H1 (cell line): ENCODE data around the gene WNT2. TPM values are rescaled to one million over a fixed set of nuclear protein-coding genes. Genes with fewer than 3 reads are reported as not detected.

Source experiments
- CTCF ChIA-PET: fragments of 300-600 bp; sonication (Branson Sonifier 250); formaldehyde crosslinking; loops from one replicate; lab custom pipeline; 2021; ENCODE audit not compliant: partially characterized antibody; lab: Charles Lee
- POLR2A ChIA-PET: fragments of 300-600 bp; sonication (Branson Sonifier 250); formaldehyde crosslinking; loops from one replicate; lab custom pipeline; 2021; ENCODE audit warnings: inconsistent platforms; ENCODE audit not compliant: partially characterized antibody; lab: Charles Lee
- DNase-seq, 2 experiments: peaks; one replicate each; pipeline versions ENCODE4 v3.0.0 to v3.0.0-alpha.2; 2010 to 2022; ENCODE audit warnings: low spot score in 2 of 2, low read depth in 1 of 2, mixed read lengths in 1 of 2
- FAIRE-seq: peaks from 2 replicates; lab custom pipeline; 2011; peaks lifted over from hg19 to GRCh38; lab: Jason Lieb, UNC
- H2AFZ ChIP-seq: 2 replicates; pipeline ENCODE4 v1.8.1; 2012; ENCODE audit warnings: low read length, inconsistent platforms
- H2AK5ac ChIP-seq: 2 replicates; pipeline ENCODE4 v1.6.1; 2013; ENCODE audit warnings: low read depth, low read length
- H2BK120ac ChIP-seq: replicated peaks from 2 replicates; pipeline ENCODE3; 2013; ENCODE audit warnings: low read depth, low read length, inconsistent platforms
- H2BK12ac ChIP-seq: 2 replicates; pipeline ENCODE4 v1.6.1; 2013; ENCODE audit warnings: low read depth, low read length
- H2BK15ac ChIP-seq: 2 replicates; pipeline ENCODE4 v1.6.1; 2013; ENCODE audit warnings: low read length
- H2BK20ac ChIP-seq: 2 replicates; pipeline ENCODE4 v1.6.1; 2013; ENCODE audit warnings: low read length
- H2BK5ac ChIP-seq: 2 replicates; pipeline ENCODE4 v1.6.1; 2013; ENCODE audit warnings: low read depth, low read length
- H3K14ac ChIP-seq: 2 replicates; pipeline ENCODE4 v1.6.1; 2013; ENCODE audit warnings: inconsistent platforms; ENCODE audit not compliant: insufficient read length
- H3K18ac ChIP-seq: 2 replicates; pipeline ENCODE4 v1.6.1; 2013; ENCODE audit warnings: low read length; ENCODE audit errors: extremely low read depth
- H3K23ac ChIP-seq: 2 replicates; pipeline ENCODE4 v1.6.1; 2013; ENCODE audit warnings: inconsistent platforms; ENCODE audit not compliant: insufficient read length
- H3K23me2 ChIP-seq: 2 replicates; pipeline ENCODE4 v1.6.1; 2013; ENCODE audit warnings: low read depth, low read length
- H3K27ac ChIP-seq: 2 replicates; pipeline ENCODE4 v1.6.1; 2011; ENCODE audit warnings: low read depth, low read length, inconsistent platforms
- H3K27me3 ChIP-seq, 4 experiments: replicated peaks in 1 of 4; 1 replicate in 1 of 4; 2 replicates in 3 of 4; pipeline versions ENCODE4 v1.6.1 to v1.8.1; 2011 to 2013; ENCODE audit warnings: low read length in 3 of 4, mild to moderate bottlenecking in 3 of 4, inconsistent platforms in 2 of 4, mixed read lengths in 2 of 4, moderate library complexity in 1 of 4; ENCODE audit not compliant: control insufficient read depth in 3 of 4, insufficient read depth in 3 of 4; ENCODE audit errors: extremely low read depth in 1 of 4
- H3K36me3 ChIP-seq, 4 experiments: 2 replicates each; pipeline versions ENCODE4 v1.6.1 to v1.8.1; 2011 to 2013; ENCODE audit warnings: mild to moderate bottlenecking in 4 of 4, low read length in 3 of 4, moderate library complexity in 2 of 4, control low read depth in 1 of 4, inconsistent platforms in 1 of 4; ENCODE audit not compliant: insufficient read depth in 4 of 4, control insufficient read depth in 2 of 4
- H3K4ac ChIP-seq: replicated peaks from 2 replicates; pipeline ENCODE3; 2013; ENCODE audit warnings: low read length, low read depth, mixed read lengths, inconsistent platforms; ENCODE audit not compliant: insufficient read length
- H3K4me1 ChIP-seq, 4 experiments: replicated peaks in 1 of 4; 1 replicate in 1 of 4; 2 replicates in 3 of 4; pipeline versions ENCODE4 v1.6.1 to v1.8.1; 2011 to 2013; ENCODE audit warnings: low read length in 3 of 4, inconsistent platforms in 2 of 4, mixed read lengths in 1 of 4; ENCODE audit not compliant: insufficient read depth in 4 of 4, control insufficient read depth in 3 of 4
- H3K4me2 ChIP-seq, 2 experiments: 2 replicates each; pipeline versions ENCODE4 v1.6.1 to v1.8.1; 2011 to 2013; ENCODE audit warnings: low read depth in 2 of 2, low read length in 2 of 2, control low read depth in 1 of 2, inconsistent platforms in 1 of 2, mild to moderate bottlenecking in 1 of 2; ENCODE audit not compliant: insufficient read depth in 1 of 2
- H3K4me3 ChIP-seq, 4 experiments: fragments of 200-600, 300-600 bp in 1 of 4; sonication (generic), shearing (Covaris generic), sonication (Bioruptor Twin) in 1 of 4; 2 replicates each; pipeline versions ENCODE4 v1.5.1 to v1.8.1; 2011 to 2016; ENCODE audit warnings: low read length in 4 of 4, low read depth in 3 of 4, control low read depth in 2 of 4, inconsistent platforms in 2 of 4, mild to moderate bottlenecking in 2 of 4, mixed read lengths in 1 of 4, moderate library complexity in 1 of 4; ENCODE audit not compliant: insufficient read depth in 2 of 4; ENCODE audit errors: extremely low read depth in 1 of 4
- H3K56ac ChIP-seq: replicated peaks from 2 replicates; pipeline ENCODE3; 2013; ENCODE audit warnings: low read depth, mild to moderate bottlenecking, mixed read lengths, low read length, inconsistent platforms; ENCODE audit not compliant: insufficient read length
- H3K79me1 ChIP-seq: 2 replicates; pipeline ENCODE4 v1.6.1; 2013; ENCODE audit warnings: low read depth, low read length, control low read depth
- H3K79me2 ChIP-seq, 2 experiments: 2 replicates each; pipeline versions ENCODE4 v1.6.1 to v1.8.1; 2012 to 2013; ENCODE audit warnings: low read length in 2 of 2, mild to moderate bottlenecking in 2 of 2, inconsistent platforms in 1 of 2; ENCODE audit not compliant: insufficient read depth in 2 of 2, control insufficient read depth in 1 of 2
- H3K9ac ChIP-seq, 4 experiments: replicated peaks in 1 of 4; 1 replicate in 1 of 4; 2 replicates in 3 of 4; pipeline versions ENCODE4 v1.6.1 to v1.8.1; 2011 to 2013; ENCODE audit warnings: low read depth in 3 of 4, low read length in 3 of 4, control low read depth in 2 of 4, mild to moderate bottlenecking in 2 of 4, moderate library complexity in 2 of 4, inconsistent platforms in 1 of 4; ENCODE audit errors: extremely low read depth in 1 of 4
- H3K9me3 ChIP-seq, 2 experiments: 2 replicates each; pipeline versions ENCODE4 v1.6.1 to v1.8.1; 2012 to 2013; ENCODE audit warnings: mild to moderate bottlenecking in 2 of 2, moderate library complexity in 2 of 2, control low read depth in 1 of 2, inconsistent platforms in 1 of 2, low read depth in 1 of 2, low read length in 1 of 2, mixed read lengths in 1 of 2; ENCODE audit not compliant: insufficient read depth in 2 of 2
- H4K20me1 ChIP-seq, 2 experiments: replicated peaks in 1 of 2; 2 replicates each; pipeline versions ENCODE3 to v1.8.1; 2011 to 2013; ENCODE audit warnings: inconsistent platforms in 2 of 2, low read length in 2 of 2, mild to moderate bottlenecking in 1 of 2; ENCODE audit not compliant: insufficient read depth in 2 of 2, control insufficient read depth in 1 of 2
- H4K5ac ChIP-seq: 2 replicates; pipeline ENCODE4 v1.6.1; 2013; ENCODE audit warnings: low read length, low read depth, mixed read lengths, inconsistent platforms; ENCODE audit not compliant: insufficient read length
- H4K8ac ChIP-seq: 2 replicates; pipeline ENCODE4 v1.8.0; 2013; ENCODE audit warnings: mild to moderate bottlenecking, moderate library complexity, low read length, inconsistent platforms; ENCODE audit not compliant: insufficient read depth; ENCODE audit errors: extremely low read depth
- H4K91ac ChIP-seq: replicated peaks from 2 replicates; pipeline ENCODE3; 2013; ENCODE audit warnings: low read length, mixed read lengths, inconsistent platforms; ENCODE audit not compliant: insufficient read length
- CBX8 ChIP-seq: fragments of 300-800, 300-1000 bp; sonication (generic); IDR thresholded peaks from 2 replicates; pipeline ENCODE4 v1.7.1; 2016; ENCODE audit warnings: low read depth, low read length, borderline replicate concordance
- CREB1 ChIP-seq: IDR thresholded peaks from 2 replicates; pipeline ENCODE4 v1.6.1; 2012; ENCODE audit warnings: inconsistent platforms
- EP300 ChIP-seq, 2 experiments: IDR thresholded peaks; 1 replicate in 1 of 2; 2 replicates in 1 of 2; pipeline ENCODE4 v1.6.1; 2011 to 2012; ENCODE audit warnings: low read depth in 2 of 2, low read length in 2 of 2, mild to moderate bottlenecking in 2 of 2, borderline replicate concordance in 1 of 2, inconsistent platforms in 1 of 2, moderate library complexity in 1 of 2
- JUND ChIP-seq: IDR thresholded peaks from 2 replicates; pipeline ENCODE4 v1.6.1; 2011; ENCODE audit warnings: mild to moderate bottlenecking, improper control_type of control experiment, low read length
- KDM4A ChIP-seq: IDR thresholded peaks from one replicate; pipeline ENCODE4 v1.7.1; 2012; ENCODE audit warnings: low read depth, mild to moderate bottlenecking, moderate library complexity, low read length, inconsistent platforms; ENCODE audit not compliant: severe bottlenecking
- RXRA ChIP-seq: IDR thresholded peaks from 2 replicates; pipeline ENCODE4 v1.6.1; 2011; ENCODE audit warnings: low read depth, mild to moderate bottlenecking, low read length, moderate library complexity; ENCODE audit not compliant: insufficient read depth
- SAP30 ChIP-seq: fragments of 300-600 bp; sonication (generic); IDR thresholded peaks from 2 replicates; pipeline ENCODE4 v1.7.1; 2012; ENCODE audit warnings: low read length, moderate library complexity, mild to moderate bottlenecking, inconsistent platforms; ENCODE audit not compliant: insufficient read depth, insufficient replicate concordance
- TAF7 ChIP-seq: optimal IDR thresholded peaks from 2 replicates; pipeline ENCODE3; 2011; ENCODE audit warnings: low read depth, mild to moderate bottlenecking, inconsistent platforms, low read length, moderate library complexity, borderline replicate concordance
- WGBS, 2 experiments: shearing (Covaris generic) in 1 of 2; methylation state at CpG; one replicate each; pipeline versions ENCODE4 v1.1.6 to v1.1.7; 2013 to 2015; ENCODE audit warnings: low lambda C conversion rate in 2 of 2, mixed read lengths in 2 of 2, inconsistent platforms in 1 of 2, low coverage in 1 of 2, missing lambda C conversion rate in 1 of 2; ENCODE audit not compliant: insufficient replicate concordance in 2 of 2, insufficient coverage in 1 of 2, insufficient read length in 1 of 2; ENCODE audit errors: extremely low coverage in 1 of 2, missing lambda C conversion rate in 1 of 2; 5-methylcytosine and 5-hydroxymethylcytosine counted together
- polyA plus RNA-seq, 7 experiments: library from polyadenylated mRNA; depleted of rRNA in 3 of 7; stranded (reverse) in 5 of 7; unstranded in 2 of 7; fragments of >200 nt in 5 of 7; fragments of 200-250 nt in 2 of 7; gene quantifications; 1 replicate in 5 of 7; 2 replicates in 1 of 7; 4 replicates in 1 of 7; pipeline versions ENCODE4 v1.2.1 to v1.2.3, GENCODE V29; 2011 to 2013; ENCODE audit warnings: missing spikeins in 2 of 7, mixed read lengths in 2 of 7
- total RNA-seq: library from RNA; stranded (reverse); fragmentation: NEBNext Ultra II Directional; extraction: Animal tissue kit (Norgen Biotek cat#: 25700); gene quantifications from 2 replicates; pipeline ENCODE4 v1.2.1, GENCODE V29; 2021
- TF ChIP-seq, protein P1 (sequence below): IDR thresholded peaks from 2 replicates; pipeline ENCODE4 v1.6.1; 2012; ENCODE audit warnings: low read length, inconsistent platforms

WNT2 gene
- total and polyA plus RNA-seq, 2 of the 8 experiments (the other 6 are each of a cell fraction or from before 2014, with no cell fraction given), result not detected

DNA sequence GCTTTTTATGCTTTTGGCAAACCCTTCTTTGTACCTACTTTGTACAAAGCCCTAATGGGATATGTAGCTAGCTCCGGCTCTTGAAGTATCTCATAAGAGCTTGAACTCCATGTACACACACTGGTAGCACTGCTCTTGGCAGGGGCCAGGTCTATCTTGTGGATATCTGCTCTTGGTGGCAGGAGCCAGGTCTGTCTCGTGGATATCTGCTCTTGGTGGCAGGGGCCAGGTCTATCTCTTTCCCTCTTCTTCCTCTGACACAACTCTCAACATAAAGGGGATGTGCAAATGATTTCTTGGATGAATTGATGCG lies 91.9 kb downstream of the WNT2 start:
- Histone ChIP-seq H4K20me1 (no peaks in the 10 kb centered on the region), H3K27ac (no peak overlapping the region), H2BK15ac (no peak overlapping the region), H3K56ac (no peak overlapping the region), H2BK120ac (no peak overlapping the region), H3K4me1 (no peaks in the 10 kb centered on the region), H3K14ac (no peak overlapping the region), H2BK12ac (no peak overlapping the region), H3K4me3 (no peak overlapping the region), H3K9ac (no peak overlapping the region), H3K36me3 (no peaks in the 10 kb centered on the region), H3K18ac (no peak overlapping the region), H3K4me2 (no peak overlapping the region), H3K23me2 (no peaks in the 10 kb centered on the region), H3K27me3 (no peaks in the 10 kb centered on the region), H4K8ac (no peak overlapping the region), H3K23ac (no peak overlapping the region), H3K9me3 (no peaks in the 10 kb centered on the region; a peak in 1 of 4 replicates), H2BK20ac (no peak overlapping the region), H4K91ac (no peak overlapping the region), H3K4ac (no peak overlapping the region), H4K5ac (no peak overlapping the region), H3K79me1 (no peaks in the 10 kb centered on the region), H3K79me2 (no peaks in the 10 kb centered on the region), H2BK5ac (no peak overlapping the region), H2AFZ (no peak overlapping the region), H2AK5ac (no peak overlapping the region)
- ChIA-PET POLR2A (no interaction called here), CTCF (no interaction called here)
- FAIRE-seq, result no peak
- no peak for DNase-seq
- no peak for TF ChIP-seq CBX8
- TF ChIP-seq CREB1, result no peak
- TF ChIP-seq JUND, result no peak
- TF ChIP-seq, protein P1, sequence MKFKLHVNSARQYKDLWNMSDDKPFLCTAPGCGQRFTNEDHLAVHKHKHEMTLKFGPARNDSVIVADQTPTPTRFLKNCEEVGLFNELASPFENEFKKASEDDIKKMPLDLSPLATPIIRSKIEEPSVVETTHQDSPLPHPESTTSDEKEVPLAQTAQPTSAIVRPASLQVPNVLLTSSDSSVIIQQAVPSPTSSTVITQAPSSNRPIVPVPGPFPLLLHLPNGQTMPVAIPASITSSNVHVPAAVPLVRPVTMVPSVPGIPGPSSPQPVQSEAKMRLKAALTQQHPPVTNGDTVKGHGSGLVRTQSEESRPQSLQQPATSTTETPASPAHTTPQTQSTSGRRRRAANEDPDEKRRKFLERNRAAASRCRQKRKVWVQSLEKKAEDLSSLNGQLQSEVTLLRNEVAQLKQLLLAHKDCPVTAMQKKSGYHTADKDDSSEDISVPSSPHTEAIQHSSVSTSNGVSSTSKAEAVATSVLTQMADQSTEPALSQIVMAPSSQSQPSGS, result no peak
- no peak for TF ChIP-seq EP300 (IDR thresholded peaks at IDR 0.05; ENCODE audit: borderline replicate concordance in 1 of 2, low read depth in 2 of 2, low read length in 2 of 2)
- TF ChIP-seq RXRA, result no peak
- no peak for TF ChIP-seq TAF7
- TF ChIP-seq KDM4A, result no peak
- no peak for TF ChIP-seq SAP30
- WGBS, 2 experiments, result 88% methylated on average over 3 of the region's 3 CpGs; no CpG with 5 or more reads in 1 of the 2 experiments
